HL-60 (cell line): ENCODE results near the gene RPS27L.

Source experiments
- DNase-seq, 2 experiments: peaks; one replicate each; pipeline ENCODE4 v3.0.0-alpha.2; 2010 to 2020; ENCODE audit warnings: low read depth in 1 of 2, low spot score in 1 of 2
- H3K27ac ChIP-seq: fragments of 250-450 bp; sonication (Bioruptor Pico); replicated peaks from 2 replicates; pipeline ENCODE4 v1.5.1; 2020; ENCODE audit warnings: mild to moderate bottlenecking, moderate library complexity
- H3K27me3 ChIP-seq: fragments of 250-450 bp; sonication (Bioruptor Pico); 2 replicates; pipeline ENCODE4 v1.5.1; 2021; ENCODE audit warnings: mild to moderate bottlenecking, moderate library complexity; ENCODE audit not compliant: insufficient read depth, poor library complexity, severe bottlenecking
- H3K4me3 ChIP-seq: replicated peaks from 2 replicates; pipeline ENCODE4 v1.5.1; 2011; ENCODE audit warnings: mild to moderate bottlenecking, control low read depth, low read length; ENCODE audit not compliant: insufficient read depth
- CTCF ChIP-seq: IDR thresholded peaks from one replicate; pipeline ENCODE4 v1.5.1; 2011; ENCODE audit warnings: low read length, control low read depth, inconsistent platforms; ENCODE audit not compliant: insufficient read depth
- GABPA ChIP-seq: IDR thresholded peaks from 2 replicates; pipeline ENCODE4 v1.6.1; 2012; ENCODE audit warnings: low read depth
- POLR2AphosphoS5 ChIP-seq: IDR thresholded peaks from 2 replicates; pipeline ENCODE4 v1.6.1; 2012; ENCODE audit warnings: low read depth
- SPI1 ChIP-seq: IDR thresholded peaks from 2 replicates; pipeline ENCODE4 v1.6.1; 2012; ENCODE audit warnings: low read depth, mild to moderate bottlenecking, borderline replicate concordance
- TF ChIP-seq, protein P1 (sequence below): IDR thresholded peaks from 2 replicates; pipeline ENCODE4 v1.6.1; 2012; ENCODE audit warnings: low read depth; ENCODE audit not compliant: insufficient replicate concordance

Gene RPS27L

DNA sequence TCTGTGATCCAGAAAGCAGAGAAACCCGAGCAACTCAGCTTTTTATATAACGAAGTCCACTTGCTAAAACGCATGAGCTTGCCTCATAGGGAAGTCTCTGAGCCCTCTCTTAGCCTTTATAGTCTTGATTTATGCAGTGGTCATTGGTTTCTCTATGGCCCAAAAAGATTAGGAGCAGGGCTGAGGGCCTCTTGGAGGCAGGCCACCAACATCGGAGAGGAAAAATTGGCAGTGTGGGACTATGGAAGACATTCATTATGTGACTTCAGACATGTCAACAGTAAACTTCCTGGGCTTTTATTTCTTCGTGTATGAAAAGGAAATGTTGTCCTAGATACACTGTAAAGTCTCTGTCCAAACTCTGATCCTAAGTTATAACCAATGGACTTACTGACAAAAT is 45.6 kb upstream of the RPS27L start:
- no peak for DNase-seq
- H3K27me3 ChIP-seq = no peaks in the 10 kb centered on the region
- TF ChIP-seq CTCF (no peak), SPI1 (no peak), POLR2AphosphoS5 (no peak), GABPA (no peak)
- TF ChIP-seq, protein P1, sequence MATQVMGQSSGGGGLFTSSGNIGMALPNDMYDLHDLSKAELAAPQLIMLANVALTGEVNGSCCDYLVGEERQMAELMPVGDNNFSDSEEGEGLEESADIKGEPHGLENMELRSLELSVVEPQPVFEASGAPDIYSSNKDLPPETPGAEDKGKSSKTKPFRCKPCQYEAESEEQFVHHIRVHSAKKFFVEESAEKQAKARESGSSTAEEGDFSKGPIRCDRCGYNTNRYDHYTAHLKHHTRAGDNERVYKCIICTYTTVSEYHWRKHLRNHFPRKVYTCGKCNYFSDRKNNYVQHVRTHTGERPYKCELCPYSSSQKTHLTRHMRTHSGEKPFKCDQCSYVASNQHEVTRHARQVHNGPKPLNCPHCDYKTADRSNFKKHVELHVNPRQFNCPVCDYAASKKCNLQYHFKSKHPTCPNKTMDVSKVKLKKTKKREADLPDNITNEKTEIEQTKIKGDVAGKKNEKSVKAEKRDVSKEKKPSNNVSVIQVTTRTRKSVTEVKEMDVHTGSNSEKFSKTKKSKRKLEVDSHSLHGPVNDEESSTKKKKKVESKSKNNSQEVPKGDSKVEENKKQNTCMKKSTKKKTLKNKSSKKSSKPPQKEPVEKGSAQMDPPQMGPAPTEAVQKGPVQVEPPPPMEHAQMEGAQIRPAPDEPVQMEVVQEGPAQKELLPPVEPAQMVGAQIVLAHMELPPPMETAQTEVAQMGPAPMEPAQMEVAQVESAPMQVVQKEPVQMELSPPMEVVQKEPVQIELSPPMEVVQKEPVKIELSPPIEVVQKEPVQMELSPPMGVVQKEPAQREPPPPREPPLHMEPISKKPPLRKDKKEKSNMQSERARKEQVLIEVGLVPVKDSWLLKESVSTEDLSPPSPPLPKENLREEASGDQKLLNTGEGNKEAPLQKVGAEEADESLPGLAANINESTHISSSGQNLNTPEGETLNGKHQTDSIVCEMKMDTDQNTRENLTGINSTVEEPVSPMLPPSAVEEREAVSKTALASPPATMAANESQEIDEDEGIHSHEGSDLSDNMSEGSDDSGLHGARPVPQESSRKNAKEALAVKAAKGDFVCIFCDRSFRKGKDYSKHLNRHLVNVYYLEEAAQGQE = no peak
- no peak overlapping the region for H3K27ac ChIP-seq
- no peak overlapping the region for H3K4me3 ChIP-seq

DNA sequence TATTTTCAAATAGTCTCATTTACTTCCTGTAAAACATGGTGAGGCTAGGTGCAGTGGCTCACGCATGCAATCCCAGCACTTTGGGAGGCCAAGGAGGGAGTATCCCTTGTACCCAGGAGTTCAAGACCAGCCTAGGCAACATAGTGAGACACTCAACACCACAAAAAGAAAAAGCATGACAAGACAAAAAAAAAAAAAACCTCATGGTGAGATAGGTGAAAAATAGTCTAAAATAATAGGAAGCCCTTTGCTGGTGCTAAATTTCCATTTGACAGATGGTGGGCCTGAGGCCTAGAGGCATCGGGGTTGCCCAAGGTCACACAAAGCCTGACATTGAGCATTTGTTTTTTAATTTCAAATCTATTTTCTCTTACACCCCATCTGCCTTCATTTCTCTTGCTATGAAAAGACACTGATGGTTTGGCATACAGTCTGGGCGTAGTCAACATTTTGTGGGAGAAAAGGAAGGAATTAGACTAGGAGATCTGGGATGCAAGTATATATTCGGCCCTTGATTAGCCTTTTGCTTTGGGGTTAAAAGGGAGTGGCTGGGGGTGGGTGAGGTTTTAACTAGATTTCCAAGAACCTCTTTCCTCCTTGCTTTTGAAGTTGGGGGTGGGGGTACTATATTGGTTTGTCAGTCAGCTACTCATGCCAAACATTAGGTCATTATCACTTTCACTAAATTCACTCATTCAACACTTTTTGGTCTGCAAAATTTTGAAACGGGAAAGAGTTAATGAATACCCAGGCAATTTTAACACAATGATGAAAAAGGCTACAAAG is 43.4 kb upstream of the RPS27L start:
- H3K27me3 ChIP-seq = no peaks in the 10 kb centered on the region
- no peak overlapping the region for H3K27ac ChIP-seq
- TF ChIP-seq, protein P1 = no peak
- TF ChIP-seq SPI1 (no peak), POLR2AphosphoS5 (no peak)
- DNase-seq = no peak
- no peak overlapping the region for H3K4me3 ChIP-seq

DNA sequence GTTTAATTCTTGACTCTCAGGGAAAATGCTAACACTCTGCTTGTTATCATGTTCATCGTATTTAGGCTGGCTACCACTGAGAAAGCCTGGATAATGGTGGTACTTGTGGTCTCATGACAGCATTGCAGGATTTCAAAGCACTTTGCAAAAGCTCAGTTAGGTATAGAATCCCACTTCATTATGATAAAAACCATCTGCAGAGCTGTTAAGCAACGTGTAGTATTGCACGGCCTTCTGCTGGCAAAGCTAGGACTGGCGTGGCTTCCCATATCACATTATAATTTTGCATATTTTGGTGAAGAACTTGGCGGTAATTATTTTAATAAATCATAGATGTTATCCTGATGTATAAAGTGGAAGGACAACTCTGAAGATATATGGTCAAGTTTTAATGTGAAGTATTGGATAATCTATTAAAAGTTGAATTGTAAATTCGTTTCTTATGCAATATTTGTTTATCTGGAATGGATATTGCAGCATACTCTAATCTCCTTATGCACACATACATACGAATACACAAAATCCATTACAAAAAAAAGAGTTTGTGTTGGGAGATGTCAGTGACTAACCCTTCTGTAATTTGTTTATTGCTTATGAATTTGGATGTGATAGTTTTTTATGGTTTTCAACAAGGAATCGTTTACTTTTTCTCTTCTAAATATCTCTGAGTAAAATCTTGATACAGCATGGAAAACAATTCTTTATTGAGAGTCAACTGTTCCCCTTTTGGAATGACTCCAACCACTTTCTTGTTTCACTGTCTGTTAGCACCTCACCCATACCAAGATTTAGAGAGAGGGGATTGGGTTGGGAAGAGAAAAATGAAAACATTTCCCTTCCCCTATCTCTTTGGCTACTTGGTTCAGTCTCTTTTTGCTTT is 41.3 kb upstream of the RPS27L start:
- DNase-seq = peak in 1 of 2 experiments; percentile 72

More for the DNA sequence above, 41.3 kb upstream of the RPS27L start:
- Histone ChIP-seq H3K4me3 (no peak overlapping the region), H3K27ac (peak overlapping the region; percentile 45), H3K27me3 (no peaks in the 10 kb centered on the region)
- TF ChIP-seq SPI1 (no peak; the same call in 1 of the 2 replicates), CTCF (no peak), POLR2AphosphoS5 (no peak), GABPA (no peak)
- TF ChIP-seq, protein P1 = no peak
